Measurements from ENCODE around the gene PCDHGA2.
"Not testable (repeated sequence)": the region's sequence is repeated elsewhere in the genome, so short reads cannot be mapped to it uniquely, and the experiment has no call there.

- TF ChIP-seq TCF4 (CRISPR knock-in tag; IDR thresholded peaks at IDR 0.05; ENCODE audit: borderline replicate concordance); BACH2 (CRISPR knock-in tag; IDR thresholded peaks at IDR 0.05; ENCODE audit: borderline replicate concordance); ZNF565 (CRISPR knock-in tag; conservative IDR thresholded peaks at IDR 0.05; ENCODE audit: low read depth); ZC3H10 (CRISPR knock-in tag; IDR thresholded peaks at IDR 0.05); ESRRG (CRISPR knock-in tag; IDR thresholded peaks at IDR 0.05); RARB (CRISPR knock-in tag; IDR thresholded peaks at IDR 0.05); ARNTL (CRISPR knock-in tag; IDR thresholded peaks at IDR 0.05; ENCODE audit: borderline replicate concordance, low read depth); ZNF70 (CRISPR knock-in tag; IDR thresholded peaks at IDR 0.05); ZFP30 (CRISPR knock-in tag; IDR thresholded peaks at IDR 0.05); SNAI2 (CRISPR knock-in tag; IDR thresholded peaks at IDR 0.05): not testable (repeated sequence)
- TF ChIP-seq, protein P1, sequence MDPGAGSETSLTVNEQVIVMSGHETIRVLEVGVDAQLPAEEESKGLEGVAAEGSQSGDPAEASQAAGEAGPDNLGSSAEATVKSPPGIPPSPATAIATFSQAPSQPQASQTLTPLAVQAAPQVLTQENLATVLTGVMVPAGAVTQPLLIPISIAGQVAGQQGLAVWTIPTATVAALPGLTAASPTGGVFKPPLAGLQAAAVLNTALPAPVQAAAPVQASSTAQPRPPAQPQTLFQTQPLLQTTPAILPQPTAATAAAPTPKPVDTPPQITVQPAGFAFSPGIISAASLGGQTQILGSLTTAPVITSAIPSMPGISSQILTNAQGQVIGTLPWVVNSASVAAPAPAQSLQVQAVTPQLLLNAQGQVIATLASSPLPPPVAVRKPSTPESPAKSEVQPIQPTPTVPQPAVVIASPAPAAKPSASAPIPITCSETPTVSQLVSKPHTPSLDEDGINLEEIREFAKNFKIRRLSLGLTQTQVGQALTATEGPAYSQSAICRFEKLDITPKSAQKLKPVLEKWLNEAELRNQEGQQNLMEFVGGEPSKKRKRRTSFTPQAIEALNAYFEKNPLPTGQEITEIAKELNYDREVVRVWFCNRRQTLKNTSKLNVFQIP (CRISPR knock-in tag; IDR thresholded peaks at IDR 0.05; ENCODE audit: borderline replicate concordance, low read depth) = not testable (repeated sequence)
- TF ChIP-seq, protein P2, sequence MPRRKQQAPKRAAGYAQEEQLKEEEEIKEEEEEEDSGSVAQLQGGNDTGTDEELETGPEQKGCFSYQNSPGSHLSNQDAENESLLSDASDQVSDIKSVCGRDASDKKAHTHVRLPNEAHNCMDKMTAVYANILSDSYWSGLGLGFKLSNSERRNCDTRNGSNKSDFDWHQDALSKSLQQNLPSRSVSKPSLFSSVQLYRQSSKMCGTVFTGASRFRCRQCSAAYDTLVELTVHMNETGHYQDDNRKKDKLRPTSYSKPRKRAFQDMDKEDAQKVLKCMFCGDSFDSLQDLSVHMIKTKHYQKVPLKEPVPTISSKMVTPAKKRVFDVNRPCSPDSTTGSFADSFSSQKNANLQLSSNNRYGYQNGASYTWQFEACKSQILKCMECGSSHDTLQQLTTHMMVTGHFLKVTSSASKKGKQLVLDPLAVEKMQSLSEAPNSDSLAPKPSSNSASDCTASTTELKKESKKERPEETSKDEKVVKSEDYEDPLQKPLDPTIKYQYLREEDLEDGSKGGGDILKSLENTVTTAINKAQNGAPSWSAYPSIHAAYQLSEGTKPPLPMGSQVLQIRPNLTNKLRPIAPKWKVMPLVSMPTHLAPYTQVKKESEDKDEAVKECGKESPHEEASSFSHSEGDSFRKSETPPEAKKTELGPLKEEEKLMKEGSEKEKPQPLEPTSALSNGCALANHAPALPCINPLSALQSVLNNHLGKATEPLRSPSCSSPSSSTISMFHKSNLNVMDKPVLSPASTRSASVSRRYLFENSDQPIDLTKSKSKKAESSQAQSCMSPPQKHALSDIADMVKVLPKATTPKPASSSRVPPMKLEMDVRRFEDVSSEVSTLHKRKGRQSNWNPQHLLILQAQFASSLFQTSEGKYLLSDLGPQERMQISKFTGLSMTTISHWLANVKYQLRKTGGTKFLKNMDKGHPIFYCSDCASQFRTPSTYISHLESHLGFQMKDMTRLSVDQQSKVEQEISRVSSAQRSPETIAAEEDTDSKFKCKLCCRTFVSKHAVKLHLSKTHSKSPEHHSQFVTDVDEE (CRISPR knock-in tag; IDR thresholded peaks at IDR 0.05) = not testable (repeated sequence)
Measured at GRCh38 chr5:141340781-141341354, 2.3 kb downstream of the PCDHGA2 start.
